Measurements from ENCODE around the gene PAPLN.

PAPLN gene

DNA sequence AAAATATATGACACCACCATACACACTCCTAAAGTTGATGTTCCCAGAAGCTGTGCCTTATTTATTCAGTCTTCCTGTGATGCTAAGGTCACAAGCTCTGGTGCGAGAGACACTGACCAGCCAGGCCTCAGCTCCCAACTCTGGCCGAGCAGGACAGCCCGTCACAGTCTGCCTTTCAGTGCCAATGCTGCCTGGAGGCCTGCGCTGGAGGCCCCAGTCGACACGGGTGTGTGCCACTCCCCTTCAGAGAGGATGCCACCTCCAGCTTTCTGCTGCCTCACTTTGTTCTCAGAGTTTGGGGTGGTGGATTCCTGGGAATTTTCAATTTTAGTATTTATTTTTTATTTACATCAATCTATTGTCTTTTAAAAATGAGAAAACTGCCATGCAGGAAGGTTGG is 7.3 kb upstream of the PAPLN start:
- Histone ChIP-seq H3K9me3 (ENCODE audit: control insufficient read depth in 2 of 2, low read length in 2 of 2) (no peaks in the 10 kb centered on the region), H3K27ac (ENCODE audit: low read length) (no peak overlapping the region), H3K4me3 (ENCODE audit: low read length in 2 of 2) (no peak overlapping the region), H3K9ac (ENCODE audit: low read length in 2 of 2) (no peak overlapping the region), H3K4me1 (ENCODE audit: control insufficient read depth, insufficient read depth, low read length) (peaks cover 23% of the 10 kb centered on the region), H3K27me3 (ENCODE audit: control insufficient read depth in 1 of 2, insufficient read depth in 2 of 2, low read length in 2 of 2) (peaks cover 0 to 2% of the 10 kb centered on the region in 2 donors), H3K36me3 (ENCODE audit: control insufficient read depth in 2 of 2, insufficient read depth in 2 of 2, low read length in 2 of 2) (no peaks in the 10 kb centered on the region)

DNA sequence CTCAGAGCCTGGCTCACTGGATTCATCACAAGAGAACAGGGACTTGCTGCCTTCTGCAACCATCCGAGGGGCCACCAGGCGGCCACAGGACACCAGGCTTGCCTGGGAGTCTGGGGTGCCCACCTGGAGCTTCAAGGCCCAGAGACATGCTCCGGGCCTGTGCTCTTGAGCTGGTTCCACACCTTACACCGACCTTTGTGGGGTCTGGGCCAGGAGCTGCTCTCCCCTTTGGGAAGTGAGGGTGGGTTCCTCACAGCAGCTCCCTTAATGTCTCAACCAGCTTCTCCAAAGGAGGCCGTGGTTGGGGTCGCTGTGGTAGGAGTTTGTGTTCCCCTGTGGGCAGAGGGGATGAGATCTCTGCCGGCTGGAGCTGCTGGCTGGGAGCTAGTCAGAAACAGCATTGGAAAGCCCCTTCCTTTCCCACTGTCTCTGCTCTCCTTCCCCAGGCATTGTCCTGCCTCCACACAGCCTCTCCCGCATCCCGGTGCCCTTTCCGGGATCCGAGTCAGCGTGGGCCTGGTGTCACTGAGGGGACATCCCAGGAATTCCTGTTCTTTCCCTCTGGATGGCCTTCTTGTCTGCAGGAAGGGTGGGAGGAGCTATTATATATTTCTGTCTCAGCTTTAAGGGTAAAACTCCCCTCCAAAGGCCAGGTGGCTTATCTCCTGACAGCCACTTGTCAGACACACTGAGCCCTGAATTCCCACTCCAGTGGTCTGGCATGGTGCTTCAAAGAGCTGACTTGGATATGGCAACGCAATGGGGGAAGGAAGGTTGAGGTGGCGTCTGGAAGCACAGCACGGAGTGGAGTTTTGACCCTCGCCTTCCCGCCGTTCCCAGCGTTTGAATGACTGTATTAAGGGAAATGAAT is 5.1 kb upstream of the PAPLN start:
- no peak overlapping the region for H3K27ac ChIP-seq (ENCODE audit: low read length)
- H3K9me3 ChIP-seq (ENCODE audit: control insufficient read depth in 2 of 2, low read length in 2 of 2): no peaks in the 10 kb centered on the region
- no peak overlapping the region for H3K9ac ChIP-seq (ENCODE audit: low read length in 2 of 2)
- H3K4me1 ChIP-seq (ENCODE audit: control insufficient read depth, insufficient read depth, low read length): peaks cover 33% of the 10 kb centered on the region
- peaks cover 0 to 2% of the 10 kb centered on the region in 2 donors for H3K27me3 ChIP-seq (ENCODE audit: control insufficient read depth in 1 of 2, insufficient read depth in 2 of 2, low read length in 2 of 2)
- no peak overlapping the region for H3K4me3 ChIP-seq (ENCODE audit: low read length in 2 of 2)
- H3K36me3 ChIP-seq (ENCODE audit: control insufficient read depth in 2 of 2, insufficient read depth in 2 of 2, low read length in 2 of 2): no peaks in the 10 kb centered on the region

DNA sequence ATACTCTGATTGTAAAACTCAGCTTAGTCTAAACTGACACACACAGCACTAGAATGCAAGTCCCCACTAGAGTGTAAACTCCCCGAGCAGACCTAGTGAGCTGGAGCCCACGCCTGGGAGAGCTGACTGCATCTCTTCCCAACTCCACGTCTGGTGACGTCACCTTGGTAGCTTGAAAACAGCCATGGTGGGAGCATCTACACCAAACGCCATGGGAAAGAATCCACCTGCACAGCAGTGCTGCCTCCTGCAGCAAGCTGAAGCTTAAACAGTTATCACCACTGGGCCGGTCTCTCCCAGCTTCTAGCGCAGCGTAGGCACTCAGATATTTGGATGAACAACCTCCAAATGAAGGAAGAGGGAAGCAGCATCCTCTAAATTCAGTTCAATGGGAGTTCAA is 4.3 kb upstream of the PAPLN start:
- no peaks in the 10 kb centered on the region for H3K36me3 ChIP-seq (ENCODE audit: control insufficient read depth in 2 of 2, insufficient read depth in 2 of 2, low read length in 2 of 2)
- no peaks in the 10 kb centered on the region for H3K9me3 ChIP-seq (ENCODE audit: control insufficient read depth in 2 of 2, low read length in 2 of 2)
- peaks cover 2 to 4% of the 10 kb centered on the region in 2 donors for H3K27me3 ChIP-seq (ENCODE audit: control insufficient read depth in 1 of 2, insufficient read depth in 2 of 2, low read length in 2 of 2)
- H3K27ac ChIP-seq (ENCODE audit: low read length): no peak overlapping the region
- H3K9ac ChIP-seq (ENCODE audit: low read length in 2 of 2): no peak overlapping the region
- H3K4me1 ChIP-seq (ENCODE audit: control insufficient read depth, insufficient read depth, low read length): peaks cover 36% of the 10 kb centered on the region
- H3K4me3 ChIP-seq (ENCODE audit: low read length in 2 of 2): no peak overlapping the region

DNA sequence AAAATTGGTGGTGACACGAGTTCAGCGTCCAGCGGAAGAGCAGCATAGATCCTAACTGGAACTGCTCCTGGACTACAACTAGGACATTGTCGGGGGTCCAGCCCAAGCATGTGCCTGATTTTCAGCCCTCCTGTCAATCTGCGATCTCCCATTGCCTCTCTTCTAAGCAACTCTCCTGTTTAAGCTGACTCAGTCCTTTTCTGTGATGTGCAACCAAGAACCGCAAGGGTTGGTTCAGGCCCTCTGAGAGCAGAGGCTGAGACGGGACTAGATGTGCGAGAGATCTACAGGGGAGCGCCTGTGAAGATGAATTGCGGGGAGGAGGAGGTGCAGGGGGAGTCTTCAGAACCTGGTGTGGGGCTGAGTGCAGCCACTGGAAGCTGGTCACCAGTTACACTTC is 3.7 kb upstream of the PAPLN start:
- Histone ChIP-seq H3K27me3 (ENCODE audit: control insufficient read depth in 1 of 2, insufficient read depth in 2 of 2, low read length in 2 of 2) (peaks cover 2 to 4% of the 10 kb centered on the region in 2 donors), H3K27ac (ENCODE audit: low read length) (no peak overlapping the region), H3K36me3 (ENCODE audit: control insufficient read depth in 2 of 2, insufficient read depth in 2 of 2, low read length in 2 of 2) (no peaks in the 10 kb centered on the region), H3K9me3 (ENCODE audit: control insufficient read depth in 2 of 2, low read length in 2 of 2) (no peaks in the 10 kb centered on the region), H3K4me1 (ENCODE audit: control insufficient read depth, insufficient read depth, low read length) (peaks cover 36% of the 10 kb centered on the region), H3K9ac (ENCODE audit: low read length in 2 of 2) (no peak overlapping the region), H3K4me3 (ENCODE audit: low read length in 2 of 2) (no peak overlapping the region)

DNA sequence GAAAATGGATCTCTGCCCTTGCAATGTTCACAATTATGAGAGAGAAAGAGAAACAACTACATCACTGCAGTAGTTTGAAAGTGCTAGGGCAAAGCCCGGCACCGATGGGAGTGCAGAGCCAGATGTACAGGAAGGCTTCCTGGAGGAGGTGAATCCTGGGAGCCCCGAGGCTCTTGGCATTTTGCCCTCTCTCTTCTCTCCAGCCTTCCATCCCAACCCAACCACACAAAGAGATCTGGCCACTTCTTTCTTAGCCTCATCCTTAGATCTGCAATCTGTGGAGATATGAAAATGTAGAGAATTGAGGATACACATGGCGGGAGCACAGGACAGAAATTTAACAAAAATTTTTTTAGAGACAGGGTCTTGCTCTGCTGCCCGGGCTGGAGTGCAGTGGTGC is 3.3 kb upstream of the PAPLN start:
- H3K4me3 ChIP-seq (ENCODE audit: low read length in 2 of 2): no peak overlapping the region
- H3K9me3 ChIP-seq (ENCODE audit: control insufficient read depth in 2 of 2, low read length in 2 of 2): no peaks in the 10 kb centered on the region
- no peaks in the 10 kb centered on the region for H3K36me3 ChIP-seq (ENCODE audit: control insufficient read depth in 2 of 2, insufficient read depth in 2 of 2, low read length in 2 of 2)
- H3K9ac ChIP-seq (ENCODE audit: low read length in 2 of 2): no peak overlapping the region
- peaks cover 2 to 4% of the 10 kb centered on the region in 2 donors for H3K27me3 ChIP-seq (ENCODE audit: control insufficient read depth in 1 of 2, insufficient read depth in 2 of 2, low read length in 2 of 2)
- peaks cover 35% of the 10 kb centered on the region for H3K4me1 ChIP-seq (ENCODE audit: control insufficient read depth, insufficient read depth, low read length)
- no peak overlapping the region for H3K27ac ChIP-seq (ENCODE audit: low read length)

DNA sequence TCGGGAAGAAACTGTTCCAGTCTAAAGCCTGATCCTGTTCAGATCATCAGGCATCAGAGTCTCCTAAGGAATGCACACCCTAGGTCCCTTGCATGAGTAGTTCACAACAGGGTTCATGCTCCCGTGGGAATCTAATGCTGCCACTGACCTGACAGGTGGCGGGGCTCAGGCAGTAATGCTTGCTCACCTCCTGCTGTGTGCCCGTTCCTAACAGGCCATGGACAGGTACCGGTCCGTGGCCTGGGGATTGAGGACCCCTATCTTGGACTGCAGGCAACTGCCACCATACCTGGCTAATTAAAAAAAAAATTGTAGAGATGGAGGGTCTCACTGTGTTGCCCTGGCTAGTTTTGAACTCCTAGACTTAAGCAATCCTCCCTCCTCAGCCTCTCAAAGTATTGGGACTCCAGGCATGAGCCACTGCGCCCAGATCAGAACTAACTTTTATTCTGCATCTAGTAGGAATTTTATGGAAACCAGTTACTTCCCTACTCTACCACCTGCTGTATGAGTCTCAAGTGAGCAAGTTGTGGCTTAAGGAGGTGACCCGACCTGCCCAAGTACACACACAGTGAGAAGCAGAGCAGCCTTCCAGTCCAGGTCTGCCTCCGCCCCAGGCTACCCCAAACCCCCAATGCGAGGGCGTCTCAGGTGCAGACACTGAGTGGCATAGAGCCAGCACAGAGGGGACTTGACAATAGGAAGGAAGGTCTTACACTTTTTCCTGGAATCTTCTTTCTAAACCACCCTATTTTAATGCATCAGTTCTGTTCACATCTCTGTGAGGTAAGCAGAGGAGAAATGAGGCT is 2.5 kb upstream of the PAPLN start:
- H3K4me1 ChIP-seq (ENCODE audit: control insufficient read depth, insufficient read depth, low read length): peaks cover 40% of the 10 kb centered on the region
- no peaks in the 10 kb centered on the region for H3K9me3 ChIP-seq (ENCODE audit: control insufficient read depth in 2 of 2, low read length in 2 of 2)
- H3K27ac ChIP-seq (ENCODE audit: low read length): no peak overlapping the region
- H3K9ac ChIP-seq (ENCODE audit: low read length in 2 of 2): no peak overlapping the region
- peaks cover 2 to 4% of the 10 kb centered on the region in 2 donors for H3K27me3 ChIP-seq (ENCODE audit: control insufficient read depth in 1 of 2, insufficient read depth in 2 of 2, low read length in 2 of 2)
- H3K4me3 ChIP-seq (ENCODE audit: low read length in 2 of 2): no peak overlapping the region
- H3K36me3 ChIP-seq (ENCODE audit: control insufficient read depth in 2 of 2, insufficient read depth in 2 of 2, low read length in 2 of 2): no peaks in the 10 kb centered on the region

DNA sequence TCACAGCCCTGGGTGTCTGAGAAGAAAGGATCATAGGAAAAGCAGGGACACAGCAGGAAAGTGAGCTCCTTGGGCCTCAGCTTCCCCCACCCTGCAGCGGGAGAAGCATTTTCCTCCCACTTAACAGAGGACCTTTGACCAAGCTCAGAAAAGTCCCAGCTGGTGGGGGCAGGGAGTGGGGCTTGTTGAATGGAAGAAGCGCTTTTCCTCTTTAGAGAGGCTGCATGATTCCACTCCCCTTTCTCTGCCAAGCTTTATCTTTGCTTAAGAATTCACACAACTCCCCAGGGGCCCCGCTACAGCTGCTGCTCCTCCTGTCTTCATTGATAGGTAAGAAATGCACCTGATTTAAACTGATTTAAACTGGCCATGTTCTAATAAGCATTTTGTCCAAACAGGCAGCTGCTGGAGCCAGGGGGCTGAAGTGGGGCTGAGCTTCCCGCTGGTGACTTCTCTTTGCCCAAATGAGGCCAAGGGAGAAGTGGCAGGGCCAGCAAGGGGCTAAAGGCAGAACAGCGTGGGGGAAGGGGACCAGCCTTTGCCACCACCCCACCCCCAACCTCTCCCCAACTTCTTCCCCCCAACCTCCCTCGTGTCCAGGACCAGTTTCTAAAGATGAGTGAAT is 1.7 kb upstream of the PAPLN start:
- Histone ChIP-seq H3K4me3 (ENCODE audit: low read length in 2 of 2) (no peak overlapping the region), H3K36me3 (ENCODE audit: control insufficient read depth in 2 of 2, insufficient read depth in 2 of 2, low read length in 2 of 2) (no peaks in the 10 kb centered on the region), H3K27me3 (ENCODE audit: control insufficient read depth in 1 of 2, insufficient read depth in 2 of 2, low read length in 2 of 2) (peaks cover 2 to 4% of the 10 kb centered on the region in 2 donors), H3K27ac (ENCODE audit: low read length) (no peak overlapping the region), H3K9ac (ENCODE audit: low read length in 2 of 2) (no peak overlapping the region), H3K4me1 (ENCODE audit: control insufficient read depth, insufficient read depth, low read length) (peaks cover 49% of the 10 kb centered on the region), H3K9me3 (ENCODE audit: control insufficient read depth in 2 of 2, low read length in 2 of 2) (no peaks in the 10 kb centered on the region)

DNA sequence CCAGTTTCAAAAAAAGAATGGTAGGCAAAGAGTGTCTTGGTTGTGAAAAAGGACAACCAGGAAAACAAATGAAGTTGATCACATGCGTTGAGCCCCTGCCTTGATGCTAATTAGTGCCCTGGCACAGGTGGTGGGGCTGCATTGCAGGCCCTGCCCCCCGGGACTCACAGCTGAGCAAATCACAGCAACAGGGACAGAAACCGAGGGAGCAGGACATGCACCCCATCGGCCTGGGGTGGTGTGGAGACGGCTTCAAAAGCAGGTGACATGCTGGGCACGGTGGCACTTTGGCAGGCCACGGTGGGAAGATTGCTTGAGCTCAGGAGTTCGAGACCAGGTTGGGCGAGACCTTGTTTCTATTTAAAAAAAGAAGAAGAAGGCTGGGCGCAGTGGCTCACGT is 1.1 kb upstream of the PAPLN start:
- H3K9me3 ChIP-seq (ENCODE audit: control insufficient read depth in 2 of 2, low read length in 2 of 2): no peaks in the 10 kb centered on the region
- H3K4me1 ChIP-seq (ENCODE audit: control insufficient read depth, insufficient read depth, low read length): peaks cover 53% of the 10 kb centered on the region
- no peak overlapping the region for H3K27ac ChIP-seq (ENCODE audit: low read length)
- no peaks in the 10 kb centered on the region for H3K36me3 ChIP-seq (ENCODE audit: control insufficient read depth in 2 of 2, insufficient read depth in 2 of 2, low read length in 2 of 2)
- H3K4me3 ChIP-seq (ENCODE audit: low read length in 2 of 2): no peak overlapping the region
- no peak overlapping the region for H3K9ac ChIP-seq (ENCODE audit: low read length in 2 of 2)
- peaks cover 2 to 4% of the 10 kb centered on the region in 2 donors for H3K27me3 ChIP-seq (ENCODE audit: control insufficient read depth in 1 of 2, insufficient read depth in 2 of 2, low read length in 2 of 2)

DNA sequence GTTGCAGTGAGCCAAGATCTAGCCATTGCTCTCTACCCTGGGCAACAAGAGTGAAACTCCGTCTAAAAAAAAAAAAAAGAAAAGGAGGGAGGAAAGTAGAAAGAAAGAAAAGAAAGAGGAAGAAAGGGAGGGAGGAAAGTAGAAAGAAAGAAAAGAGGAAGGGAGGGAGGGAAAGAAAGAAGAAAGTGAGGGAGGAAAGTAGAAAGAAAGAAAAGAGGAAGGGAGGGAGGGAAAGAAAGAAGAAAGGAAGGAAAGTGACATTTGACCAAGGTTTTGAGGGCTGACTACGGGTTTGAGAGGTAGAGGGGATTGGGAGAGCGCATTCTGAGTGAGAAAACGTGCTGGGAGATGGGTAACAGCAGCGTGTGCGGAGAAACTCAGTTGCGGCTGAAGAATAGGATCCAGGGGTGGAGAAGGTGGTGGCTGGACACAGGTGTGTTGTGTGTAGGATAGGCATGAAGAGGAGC is 521 bp upstream of the PAPLN start:
- peaks cover 2 to 4% of the 10 kb centered on the region in 2 donors for H3K27me3 ChIP-seq (ENCODE audit: control insufficient read depth in 1 of 2, insufficient read depth in 2 of 2, low read length in 2 of 2)
- H3K4me3 ChIP-seq (ENCODE audit: low read length in 2 of 2): peak overlapping the region; percentile 46 to 73
- H3K4me1 ChIP-seq (ENCODE audit: control insufficient read depth, insufficient read depth, low read length): peaks cover 59% of the 10 kb centered on the region
- no peaks in the 10 kb centered on the region for H3K9me3 ChIP-seq (ENCODE audit: control insufficient read depth in 2 of 2, low read length in 2 of 2)
- H3K9ac ChIP-seq (ENCODE audit: low read length in 2 of 2): no peak overlapping the region
- H3K27ac ChIP-seq (ENCODE audit: low read length): no peak overlapping the region
- H3K36me3 ChIP-seq (ENCODE audit: control insufficient read depth in 2 of 2, insufficient read depth in 2 of 2, low read length in 2 of 2): no peaks in the 10 kb centered on the region

DNA sequence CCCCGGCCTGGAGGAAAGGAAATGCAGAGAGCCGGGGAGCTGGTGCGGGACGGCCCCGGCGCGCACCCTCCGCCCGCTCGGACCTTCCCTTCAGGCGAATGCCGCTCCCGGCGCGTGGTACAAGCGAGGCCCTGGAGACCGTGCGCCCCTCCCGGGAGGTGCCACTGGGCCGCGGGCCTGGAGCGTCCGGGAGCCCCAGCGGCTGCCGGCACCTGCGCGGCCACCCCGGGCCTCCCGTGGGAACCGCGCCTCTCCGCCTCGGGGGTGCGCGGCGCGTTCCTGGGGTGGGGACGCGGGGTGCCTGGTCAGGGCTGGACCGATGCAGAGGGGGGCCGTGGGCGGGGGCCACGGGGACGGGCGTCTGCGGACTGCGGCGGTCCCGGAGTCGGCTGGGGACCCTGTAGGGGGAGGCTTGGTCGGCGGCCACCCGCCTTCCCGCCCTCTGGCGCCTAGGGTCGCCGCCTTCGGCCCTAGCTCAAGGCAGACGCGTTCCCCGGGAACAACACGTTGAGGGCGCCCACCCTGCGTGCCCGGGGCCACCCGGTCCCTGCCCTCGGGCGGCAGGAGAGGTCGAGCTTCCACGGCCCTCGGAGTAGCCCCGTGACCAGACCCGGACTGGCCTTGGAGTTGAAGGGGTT is 599 bp downstream of the PAPLN start:
- Histone ChIP-seq H3K4me1 (ENCODE audit: control insufficient read depth, insufficient read depth, low read length) (peaks cover 59% of the 10 kb centered on the region), H3K27ac (ENCODE audit: low read length) (peak overlapping the region; percentile 55), H3K27me3 (ENCODE audit: control insufficient read depth in 1 of 2, insufficient read depth in 2 of 2, low read length in 2 of 2) (peaks cover 2 to 4% of the 10 kb centered on the region in 2 donors)

More for the DNA sequence above, 599 bp downstream of the PAPLN start:
- Histone ChIP-seq H3K4me3 (ENCODE audit: low read length in 2 of 2) (peak overlapping the region; percentile 12 to 73), H3K9ac (ENCODE audit: low read length in 2 of 2) (peak overlapping the region; percentile 12 to 62), H3K36me3 (ENCODE audit: control insufficient read depth in 2 of 2, insufficient read depth in 2 of 2, low read length in 2 of 2) (no peaks in the 10 kb centered on the region), H3K9me3 (ENCODE audit: control insufficient read depth in 2 of 2, low read length in 2 of 2) (no peaks in the 10 kb centered on the region)
